Activated naive CD4-positive, alpha-beta T cell treated with anti-CD3 and anti-CD28 coated beads, Interleukin-2, amount 50 U/mL, for 72 hours (primary cell): Measurements from ENCODE around the gene LGALS3BP. TPM values are rescaled to one million over a fixed set of nuclear protein-coding genes. Genes with fewer than 3 reads are reported as not detected.
A peak's percentile ranks its signal among the peaks of the same experiment; 100 is the strongest.
"Not testable (repeated sequence)": the region's sequence is repeated elsewhere in the genome, so short reads cannot be mapped to it uniquely, and the experiment has no call there.

ENCODE experiments used
- ATAC-seq, 2 donors: fragments of 150-1000 bp; cut with Tn5 transposase; 2 replicates each; pipeline ENCODE4 v1.10.0; 2021; ENCODE audit warnings: mild to moderate bottlenecking in 2 of 2, moderate library complexity in 2 of 2
- DNase-seq, 2 donors: peaks; one replicate each; pipeline ENCODE4 v3.0.0; 2021 to 2022; ENCODE audit warnings: low spot score in 2 of 2
- H3K27ac Mint-ChIP-seq, 2 donors: one replicate each; pipeline ENCODE4 v1.8.0; 2022; ENCODE audit warnings: mild to moderate bottlenecking in 2 of 2, mixed read lengths in 2 of 2
- H3K36me3 Mint-ChIP-seq, 2 donors: one replicate each; pipeline ENCODE4 v1.8.0; 2022; ENCODE audit warnings: mixed read lengths in 2 of 2
- H3K9me3 Mint-ChIP-seq, 2 donors: one replicate each; pipeline ENCODE4 v1.8.0; 2022; ENCODE audit warnings: mixed read lengths in 2 of 2
- total RNA-seq, 2 donors: library from RNA; stranded (reverse); gene quantifications; one replicate each; pipeline ENCODE4 v1.2.3, GENCODE V29; 2022

Gene LGALS3BP, protein sequence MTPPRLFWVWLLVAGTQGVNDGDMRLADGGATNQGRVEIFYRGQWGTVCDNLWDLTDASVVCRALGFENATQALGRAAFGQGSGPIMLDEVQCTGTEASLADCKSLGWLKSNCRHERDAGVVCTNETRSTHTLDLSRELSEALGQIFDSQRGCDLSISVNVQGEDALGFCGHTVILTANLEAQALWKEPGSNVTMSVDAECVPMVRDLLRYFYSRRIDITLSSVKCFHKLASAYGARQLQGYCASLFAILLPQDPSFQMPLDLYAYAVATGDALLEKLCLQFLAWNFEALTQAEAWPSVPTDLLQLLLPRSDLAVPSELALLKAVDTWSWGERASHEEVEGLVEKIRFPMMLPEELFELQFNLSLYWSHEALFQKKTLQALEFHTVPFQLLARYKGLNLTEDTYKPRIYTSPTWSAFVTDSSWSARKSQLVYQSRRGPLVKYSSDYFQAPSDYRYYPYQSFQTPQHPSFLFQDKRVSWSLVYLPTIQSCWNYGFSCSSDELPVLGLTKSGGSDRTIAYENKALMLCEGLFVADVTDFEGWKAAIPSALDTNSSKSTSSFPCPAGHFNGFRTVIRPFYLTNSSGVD
- total RNA-seq, result 10 to 100 TPM; 71.3 to 95.6 TPM

DNA sequence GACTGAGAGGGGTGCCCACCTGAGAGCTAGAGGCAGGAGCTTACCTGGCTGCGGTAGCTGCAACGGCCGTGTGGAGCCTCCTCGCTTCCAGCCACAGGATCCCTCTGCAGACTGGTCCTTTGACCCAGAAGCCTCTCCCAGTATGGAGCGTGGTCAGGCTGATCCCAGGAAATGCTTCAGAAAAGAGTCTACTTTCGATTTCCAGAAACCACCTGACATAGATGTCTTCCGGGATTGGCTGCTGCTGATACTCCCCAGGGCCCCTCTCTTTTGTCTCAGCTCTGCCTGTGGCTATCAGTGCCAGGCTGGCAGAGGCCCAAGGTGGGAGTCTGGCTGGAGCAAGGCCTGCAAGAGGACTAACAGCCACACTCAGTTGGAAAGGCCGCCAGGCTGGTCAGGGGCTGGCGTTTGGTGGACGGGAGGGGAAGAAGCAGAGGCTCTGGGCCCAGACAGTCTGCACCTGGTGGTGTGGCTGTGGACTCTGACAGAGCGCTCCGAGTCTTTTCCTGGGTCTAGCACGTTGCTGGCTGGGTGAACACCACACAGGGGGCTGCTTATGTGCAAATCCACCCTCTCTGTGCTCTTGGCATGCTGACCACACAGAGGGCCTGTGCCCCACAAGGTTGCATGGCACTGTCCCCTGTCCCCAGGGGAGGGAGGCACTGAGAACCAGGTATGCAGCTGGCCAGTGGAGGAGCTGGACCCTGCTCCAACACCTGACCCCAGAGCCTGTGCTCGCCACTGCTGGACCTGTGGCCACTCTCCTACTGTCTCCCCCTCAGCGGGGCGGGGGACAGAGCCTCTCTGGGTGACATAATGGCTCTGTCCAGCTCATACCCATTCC lies at the start of gene LGALS3BP:
Gene LGALS3BP, minus strand, starts transcription at position 144 of the 844 bp plus-strand sequence. CDS start 2,732 bp downstream, outside the sequence.
- peak within 1 kb of the TSS; percentile 91 to 96 for H3K27ac Mint-ChIP-seq
- H3K36me3 Mint-ChIP-seq, result no peaks in the 10 kb centered on the region
- peak; percentile 80 to 86 for ATAC-seq
- H3K9me3 Mint-ChIP-seq, result no peaks in the 10 kb centered on the region
- peak in 1 of 2 donors; percentile 53 for DNase-seq

DNA sequence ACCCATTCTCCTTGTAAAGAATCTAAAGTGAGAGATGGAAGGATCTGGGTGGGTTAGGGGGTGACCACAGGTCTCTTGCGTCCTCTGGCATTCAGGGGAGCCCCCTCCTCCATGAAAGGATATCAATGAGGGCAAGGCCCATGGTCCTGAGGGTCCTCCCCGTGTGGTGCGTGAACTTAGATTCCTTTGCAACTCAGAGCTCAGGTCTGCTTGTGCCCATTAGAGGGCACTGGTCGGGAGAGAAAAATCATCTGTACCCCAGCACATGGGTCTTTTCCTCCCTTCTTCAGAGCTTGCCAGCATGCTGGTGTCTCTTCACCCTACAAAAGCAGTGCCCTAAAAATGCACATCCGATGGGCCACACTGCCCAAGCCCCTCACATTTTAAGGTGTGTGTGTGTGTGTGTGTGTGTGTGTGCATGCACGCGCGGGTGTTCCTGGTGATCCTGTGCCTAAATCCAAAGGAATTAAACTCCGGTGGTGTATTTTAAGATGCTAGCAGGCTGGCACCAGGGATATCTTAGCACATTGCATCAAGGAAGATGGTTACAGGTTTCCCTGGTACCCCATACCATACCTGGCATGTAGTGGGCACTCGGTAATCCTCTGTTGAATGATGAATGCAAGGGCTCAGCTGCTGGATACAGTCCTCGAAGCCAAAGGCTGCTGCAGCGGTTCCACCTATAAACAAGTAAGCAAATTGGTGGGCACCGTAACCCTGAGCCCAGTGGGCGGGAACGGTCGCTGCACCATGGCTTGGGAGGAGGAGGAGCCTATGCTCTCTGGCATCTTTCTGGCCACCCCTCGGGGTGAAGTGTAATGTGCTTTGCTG lies 49.0 kb upstream of the LGALS3BP start:
- Mint-ChIP-seq H3K36me3 (no peaks in the 10 kb centered on the region), H3K27ac (no peak overlapping the region), H3K9me3 (no peaks in the 10 kb centered on the region)
- no peak for ATAC-seq
- DNase-seq, result peak in 1 of 2 donors; percentile 26

DNA sequence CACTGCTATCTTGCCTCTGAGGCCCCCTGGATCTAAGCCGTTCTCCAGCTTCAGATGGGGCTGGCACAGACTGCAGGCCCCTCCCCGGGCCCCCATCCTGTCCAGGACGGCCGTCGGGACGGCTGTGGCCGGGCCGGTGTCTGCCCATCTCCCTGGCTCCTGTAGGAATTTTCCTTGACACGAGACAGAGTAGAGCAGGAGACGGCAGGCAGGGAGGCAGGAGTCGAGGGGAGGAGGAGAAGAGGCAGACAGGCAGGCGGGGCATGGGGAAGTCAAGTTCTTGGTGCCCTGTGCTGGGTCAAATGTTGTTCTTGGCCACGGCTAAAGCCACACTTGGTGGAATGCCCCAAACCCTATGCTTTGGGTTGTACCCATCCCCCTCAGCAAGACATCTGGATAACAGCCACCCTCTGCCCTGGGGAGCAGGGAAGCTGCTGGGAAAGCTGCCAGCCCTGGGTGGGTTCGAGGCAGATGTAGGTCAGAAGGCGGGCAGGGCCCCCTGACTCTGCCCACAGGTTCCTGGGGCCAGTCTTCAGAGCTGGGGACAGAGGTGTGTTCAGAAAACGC lies 48.3 kb upstream of the LGALS3BP start:
- no peak overlapping the region for H3K27ac Mint-ChIP-seq
- H3K9me3 Mint-ChIP-seq, result no peaks in the 10 kb centered on the region
- no peaks in the 10 kb centered on the region for H3K36me3 Mint-ChIP-seq
- DNase-seq (peak in 1 of 2 donors; percentile 35), ATAC-seq (no peak)

DNA sequence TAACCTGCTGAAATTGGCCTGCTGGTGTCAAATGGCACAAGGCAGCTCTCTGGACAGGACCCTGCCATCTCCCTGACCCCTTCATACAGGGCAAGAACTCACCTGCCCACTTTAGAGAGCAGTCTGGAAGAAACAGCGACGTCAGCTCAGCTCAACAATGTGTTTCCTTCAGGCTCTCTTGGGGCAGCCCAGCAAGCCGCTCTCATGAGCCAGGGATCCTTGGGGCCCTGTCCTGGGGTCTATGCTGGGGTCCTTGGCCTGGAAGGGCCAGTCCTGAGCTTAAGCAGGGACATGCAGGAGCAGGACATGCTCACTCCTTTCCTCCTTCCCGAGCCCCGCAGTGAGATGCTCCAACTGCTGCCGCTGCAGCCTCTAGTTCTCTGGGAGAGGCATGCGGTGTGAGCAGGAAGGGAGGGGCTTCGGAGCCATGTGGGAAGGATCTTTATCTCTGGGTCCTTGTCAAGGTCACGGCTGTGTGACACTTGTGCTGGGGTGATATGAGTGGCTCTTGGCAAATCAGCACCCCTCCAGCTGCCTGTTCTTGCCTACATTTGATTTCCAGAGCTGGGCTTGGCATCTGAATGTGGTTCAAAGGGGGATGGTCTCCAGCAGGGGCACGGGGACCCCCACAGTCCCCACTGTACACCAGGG lies 47.7 kb upstream of the LGALS3BP start:
- ATAC-seq (no peak), DNase-seq (peak in 1 of 2 donors; percentile 11)
- no peaks in the 10 kb centered on the region for H3K9me3 Mint-ChIP-seq
- no peaks in the 10 kb centered on the region for H3K36me3 Mint-ChIP-seq
- no peak overlapping the region for H3K27ac Mint-ChIP-seq

DNA sequence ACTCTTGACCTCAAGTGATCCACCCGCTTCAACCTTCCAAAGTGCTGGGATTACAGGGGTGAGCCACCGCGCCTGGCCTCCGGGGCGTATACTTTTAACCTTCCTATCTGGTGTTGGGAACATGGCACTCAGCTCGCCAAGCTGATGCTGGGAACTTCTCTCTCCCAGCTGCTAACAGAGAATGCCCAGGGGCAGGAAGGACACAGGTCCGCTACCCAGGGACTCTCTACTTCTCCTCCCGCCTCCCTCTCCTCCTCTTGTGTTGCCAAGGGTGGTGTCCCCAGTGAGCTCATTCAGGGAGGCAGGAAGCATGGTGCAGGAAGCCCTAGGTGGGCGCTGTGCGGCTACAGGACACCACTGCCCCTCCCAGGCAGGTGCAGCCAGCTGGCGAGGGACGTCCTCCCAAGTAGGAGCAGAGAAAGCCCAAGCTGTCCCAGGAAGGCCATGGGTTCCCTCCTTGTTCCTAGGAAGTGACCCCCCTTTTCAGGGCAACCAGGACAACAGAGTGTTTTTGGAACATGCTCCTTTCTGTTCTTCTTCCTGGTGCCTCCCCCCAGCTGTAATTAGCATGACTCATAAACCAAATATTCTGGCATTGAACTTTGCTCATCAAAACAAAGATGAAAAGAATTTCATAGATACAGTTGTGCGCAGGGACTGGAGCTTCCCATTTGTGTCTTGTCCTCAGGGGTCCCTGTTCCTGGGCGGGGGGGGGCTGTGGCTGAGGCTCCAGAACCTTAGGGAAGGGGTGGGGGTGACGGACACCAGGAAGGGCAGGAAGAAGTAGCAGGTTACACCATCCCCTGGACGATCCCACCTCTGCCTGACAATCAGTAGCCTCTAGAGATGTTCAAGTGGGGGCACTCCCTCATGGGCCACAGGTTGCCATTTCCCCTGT lies 46.9 kb upstream of the LGALS3BP start:
- Mint-ChIP-seq H3K9me3 (no peaks in the 10 kb centered on the region), H3K27ac (no peak overlapping the region), H3K36me3 (no peaks in the 10 kb centered on the region)
- DNase-seq (no peak), ATAC-seq (no peak)

DNA sequence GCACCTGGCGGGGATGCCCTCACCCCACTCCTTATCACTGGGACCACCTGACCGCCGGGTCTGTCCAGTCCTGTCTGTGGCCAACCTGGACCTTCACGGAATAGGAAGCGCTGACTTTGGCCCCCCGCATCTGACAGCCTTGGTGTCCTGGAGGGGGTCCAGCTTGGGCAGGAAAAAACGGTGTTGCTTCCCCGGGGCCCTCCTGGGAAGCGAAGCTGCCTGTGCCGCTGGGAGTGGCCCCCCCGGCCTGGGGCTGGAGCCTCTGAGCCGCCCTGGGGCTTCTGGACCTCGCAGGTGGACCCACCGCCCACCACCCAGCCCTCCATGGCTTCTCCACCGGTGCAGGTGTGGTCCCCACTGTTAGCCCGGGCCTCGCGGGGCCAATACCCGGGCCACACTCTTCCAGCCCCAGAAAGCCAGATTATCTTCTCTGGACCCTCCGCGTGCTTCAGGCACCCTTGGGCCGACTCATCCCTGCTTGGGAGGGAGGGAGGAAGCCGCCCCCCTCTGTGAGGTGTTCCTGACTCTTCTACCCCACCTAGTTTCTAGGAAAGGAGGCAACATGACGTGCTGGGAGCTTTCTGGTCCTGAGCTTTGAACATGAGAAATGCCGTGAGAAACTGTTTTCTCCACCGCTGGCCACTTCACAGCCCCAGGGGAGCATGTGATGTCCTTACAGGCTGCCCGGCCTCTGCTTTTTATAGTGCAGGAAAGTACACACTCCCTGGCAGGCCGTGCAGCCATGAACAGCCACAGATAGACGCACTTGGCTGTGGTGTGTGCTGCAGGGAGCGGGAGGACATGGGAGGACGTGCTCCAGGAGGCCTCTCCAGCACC lies 45.4 kb upstream of the LGALS3BP start:
- ATAC-seq (no peak), DNase-seq (no peak)
- Mint-ChIP-seq H3K9me3 (no peaks in the 10 kb centered on the region), H3K36me3 (no peaks in the 10 kb centered on the region), H3K27ac (no peak overlapping the region)

DNA sequence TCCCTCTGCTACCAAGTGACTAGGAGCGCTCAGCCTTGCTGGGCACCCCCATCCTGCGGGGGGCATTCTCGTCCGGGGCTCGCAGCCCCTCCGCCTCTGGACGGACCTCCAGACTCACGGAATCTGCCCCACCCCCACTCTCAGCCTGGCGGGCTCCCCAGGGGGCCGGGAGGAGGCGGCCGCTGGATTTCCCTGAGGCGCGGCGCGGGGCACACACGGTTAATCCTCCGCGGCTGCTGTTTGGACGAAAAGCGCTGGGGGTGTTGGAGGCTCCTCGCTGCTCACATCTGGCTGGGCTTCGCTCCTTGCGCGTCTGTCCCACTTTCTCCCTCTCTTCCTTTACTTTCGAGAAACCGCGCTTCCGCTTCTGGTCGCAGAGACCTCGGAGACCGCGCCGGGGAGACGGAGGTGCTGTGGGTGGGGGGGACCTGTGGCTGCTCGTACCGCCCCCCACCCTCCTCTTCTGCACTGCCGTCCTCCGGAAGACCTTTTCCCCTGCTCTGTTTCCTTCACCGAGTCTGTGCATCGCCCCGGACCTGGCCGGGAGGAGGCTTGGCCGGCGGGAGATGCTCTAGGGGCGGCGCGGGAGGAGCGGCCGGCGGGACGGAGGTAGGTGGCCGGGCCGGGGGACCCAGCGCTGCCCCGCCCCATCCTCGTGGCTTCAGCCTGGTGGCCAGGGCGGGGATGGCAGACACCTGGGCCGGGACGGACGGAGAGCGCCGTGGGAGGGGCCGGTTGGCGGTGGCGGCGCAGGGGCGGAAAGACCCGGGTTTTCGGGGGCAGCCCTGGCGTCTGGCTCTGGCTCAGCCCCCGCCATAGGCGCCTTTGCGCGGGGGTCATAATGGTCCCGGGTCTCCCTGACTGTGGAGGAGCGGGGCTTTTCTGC lies 44.4 kb upstream of the LGALS3BP start, which contains the start of gene C1QTNF1:
Gene C1QTNF1, plus strand, starts transcription at position 284 of the 886 bp plus-strand sequence. CDS start 19,800 bp downstream, outside the sequence.
- Mint-ChIP-seq H3K27ac (no peak within 1 kb of the TSS), H3K9me3 (no peaks in the 10 kb centered on the region), H3K36me3 (no peaks in the 10 kb centered on the region)
- ATAC-seq (peak; percentile 79 to 86), DNase-seq (peak in 1 of 2 donors; percentile 50)

DNA sequence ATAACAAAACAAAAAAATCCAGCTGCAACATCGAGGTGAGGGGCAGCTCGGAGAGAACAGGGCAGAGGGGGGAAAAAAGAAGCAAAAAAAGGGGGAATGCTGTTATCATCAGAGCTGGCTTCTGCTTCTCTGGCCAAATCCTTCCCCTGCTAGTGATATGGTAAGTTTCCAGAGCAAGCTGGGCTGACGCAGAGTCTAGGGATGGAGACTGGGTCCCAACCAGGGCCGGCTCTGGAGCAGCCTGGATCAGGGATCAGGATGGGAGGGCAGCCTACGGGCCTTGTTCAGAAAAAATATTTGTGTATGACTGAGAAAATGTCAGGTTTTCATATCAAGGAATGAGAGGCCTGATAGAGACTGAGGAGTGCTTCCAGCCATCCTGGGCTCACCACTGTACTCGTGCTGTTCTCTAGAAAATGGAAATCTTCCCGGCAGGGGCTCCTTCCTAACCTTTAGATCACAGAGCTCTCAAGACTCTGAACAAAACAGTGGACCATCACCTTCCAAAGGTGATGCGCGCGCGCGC lies 43.5 kb upstream of the LGALS3BP start:
- Mint-ChIP-seq H3K27ac (no peak overlapping the region), H3K36me3 (no peaks in the 10 kb centered on the region), H3K9me3 (no peaks in the 10 kb centered on the region)
- ATAC-seq (no peak), DNase-seq (no peak)

DNA sequence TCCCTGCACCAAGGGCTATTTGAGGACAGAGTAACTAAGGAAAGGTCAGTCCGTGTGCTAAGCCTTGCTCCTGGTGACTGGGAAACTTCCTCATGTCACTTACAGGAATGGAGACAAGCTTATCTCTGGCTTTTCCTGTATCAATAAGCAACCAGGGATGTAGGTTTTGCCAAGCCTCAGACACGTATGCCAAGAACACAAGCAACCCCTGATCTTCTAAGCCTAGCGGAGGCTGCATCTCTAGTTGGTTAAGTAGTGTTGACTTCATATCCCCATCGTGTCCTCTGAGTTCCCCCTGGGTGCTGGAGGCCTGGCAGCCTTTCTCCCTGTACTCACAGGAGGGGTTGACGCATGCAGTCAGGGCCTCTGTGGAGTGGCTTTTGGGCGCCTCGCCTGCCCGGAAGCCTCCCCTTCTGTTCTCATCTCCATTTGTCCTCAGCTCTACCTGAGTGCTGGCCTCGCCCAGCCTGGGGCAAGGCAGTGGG lies 42.8 kb upstream of the LGALS3BP start:
- Mint-ChIP-seq H3K36me3 (no peaks in the 10 kb centered on the region), H3K27ac (no peak overlapping the region), H3K9me3 (no peaks in the 10 kb centered on the region)
- ATAC-seq, result no peak
- no peak for DNase-seq

DNA sequence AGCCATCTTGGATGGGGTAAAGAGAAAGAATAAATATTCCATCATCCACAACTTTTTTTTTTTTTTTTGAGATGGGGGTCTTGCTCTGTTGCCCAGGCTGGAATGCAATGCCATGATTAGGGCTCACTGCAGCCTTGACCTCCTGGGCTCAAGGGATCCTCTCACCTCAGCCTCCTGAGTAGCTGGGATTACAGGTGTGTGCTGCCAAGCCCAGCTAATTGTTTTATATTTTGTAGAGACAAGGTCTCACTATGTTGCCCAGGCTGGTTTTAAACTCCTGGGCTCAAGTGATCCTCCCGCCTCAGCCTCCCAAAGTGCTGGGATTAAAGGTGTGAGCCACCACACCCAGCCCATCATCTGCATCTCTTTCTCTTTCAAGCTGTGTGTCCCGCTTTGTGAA lies 42.2 kb upstream of the LGALS3BP start:
- H3K27ac Mint-ChIP-seq, H3K36me3 Mint-ChIP-seq, H3K9me3 Mint-ChIP-seq, DNase-seq, ATAC-seq: not testable (repeated sequence)

DNA sequence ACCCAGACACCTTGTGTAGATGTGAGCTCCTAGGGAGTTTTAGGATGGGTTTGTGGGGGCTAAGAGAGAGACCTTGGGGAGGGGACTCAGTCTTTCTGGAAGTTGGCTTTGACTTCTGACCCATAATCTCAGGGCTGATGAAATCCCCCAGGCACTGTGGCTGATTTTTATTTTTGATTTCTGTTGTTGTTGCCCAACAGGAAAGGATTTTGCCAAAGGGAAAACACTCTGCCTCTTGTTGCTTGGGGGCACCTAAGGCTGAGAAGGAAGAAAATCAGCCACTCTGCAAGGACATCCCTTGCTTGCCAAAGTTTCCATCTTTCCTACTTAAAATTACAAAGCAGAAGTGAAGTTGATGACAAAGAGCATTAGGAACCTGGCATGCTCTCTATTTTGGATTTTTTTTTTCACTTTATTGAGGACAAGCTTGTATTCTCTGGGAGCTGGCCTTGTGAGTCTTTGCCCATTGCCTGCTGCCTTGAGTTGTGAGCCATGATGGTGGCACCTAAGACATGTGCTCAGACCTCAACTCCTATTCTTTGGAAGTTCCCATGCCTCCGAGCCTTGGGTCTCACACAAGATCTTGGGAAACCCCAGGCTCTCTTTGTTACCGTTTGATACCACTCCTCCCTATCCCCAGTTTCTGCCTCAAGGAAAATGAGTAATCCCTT lies 41.0 kb upstream of the LGALS3BP start:
- no peaks in the 10 kb centered on the region for H3K36me3 Mint-ChIP-seq
- ATAC-seq (no peak), DNase-seq (no peak)
- no peak overlapping the region for H3K27ac Mint-ChIP-seq
- no peaks in the 10 kb centered on the region for H3K9me3 Mint-ChIP-seq
